B cell (primary cell): ENCODE results near the gene HOXD10.

ENCODE experiments used
- EZH2 ChIP-seq: IDR thresholded peaks from 2 replicates; pipeline ENCODE4 v1.6.1; 2012; ENCODE audit warnings: borderline replicate concordance, low read depth, mild to moderate bottlenecking, moderate library complexity, low read length; ENCODE audit not compliant: insufficient read depth, poor library complexity, severe bottlenecking
- TF ChIP-seq, protein P1 (sequence below): fragments of 200-600 bp; IDR thresholded peaks from one replicate; pipeline ENCODE4 v1.8.0; 2022; ENCODE audit warnings: antibody characterized with exemption, mild to moderate bottlenecking

DNA sequence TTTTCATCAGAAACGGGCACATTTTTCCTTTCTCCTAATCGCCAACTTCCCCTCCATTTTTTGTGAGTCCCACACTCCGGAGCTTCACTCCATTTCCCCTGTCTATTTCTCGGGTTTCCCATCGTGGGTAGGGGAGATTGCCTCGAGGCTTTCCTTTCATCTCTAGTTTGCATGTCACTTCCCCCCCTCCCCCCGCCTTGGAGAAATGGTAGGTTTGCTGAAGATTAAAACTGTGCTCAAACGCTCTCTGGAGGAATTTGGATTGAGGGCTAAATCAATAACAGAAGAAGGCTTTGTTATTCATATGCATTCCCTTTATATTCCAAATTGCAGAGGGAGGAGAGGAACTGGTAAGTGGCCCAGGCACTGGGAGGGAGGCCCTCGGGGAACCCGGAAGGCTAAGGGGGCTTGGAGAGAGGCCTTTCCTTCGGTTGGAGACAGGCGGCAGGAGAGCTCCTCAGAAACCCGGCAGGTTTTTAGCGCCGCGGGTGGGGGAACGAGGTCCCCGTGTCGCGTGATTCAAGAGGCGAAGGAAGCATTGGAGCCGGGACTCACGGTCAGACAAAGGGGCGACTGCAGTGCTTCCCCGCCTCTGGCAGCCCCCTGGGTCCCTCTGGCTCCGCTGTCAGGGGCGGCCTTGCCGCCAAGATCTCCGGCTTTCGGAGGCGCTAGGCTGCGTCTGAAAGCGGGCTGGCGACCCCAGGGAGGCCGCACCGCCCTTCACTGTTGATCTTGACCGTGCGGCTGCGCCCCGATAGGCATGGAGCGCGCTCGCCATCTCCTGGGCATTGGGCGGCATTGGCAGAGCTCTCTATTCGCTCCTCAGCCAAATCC, 19.4 kb upstream of the HOXD10 start:
- TF ChIP-seq, protein P1, sequence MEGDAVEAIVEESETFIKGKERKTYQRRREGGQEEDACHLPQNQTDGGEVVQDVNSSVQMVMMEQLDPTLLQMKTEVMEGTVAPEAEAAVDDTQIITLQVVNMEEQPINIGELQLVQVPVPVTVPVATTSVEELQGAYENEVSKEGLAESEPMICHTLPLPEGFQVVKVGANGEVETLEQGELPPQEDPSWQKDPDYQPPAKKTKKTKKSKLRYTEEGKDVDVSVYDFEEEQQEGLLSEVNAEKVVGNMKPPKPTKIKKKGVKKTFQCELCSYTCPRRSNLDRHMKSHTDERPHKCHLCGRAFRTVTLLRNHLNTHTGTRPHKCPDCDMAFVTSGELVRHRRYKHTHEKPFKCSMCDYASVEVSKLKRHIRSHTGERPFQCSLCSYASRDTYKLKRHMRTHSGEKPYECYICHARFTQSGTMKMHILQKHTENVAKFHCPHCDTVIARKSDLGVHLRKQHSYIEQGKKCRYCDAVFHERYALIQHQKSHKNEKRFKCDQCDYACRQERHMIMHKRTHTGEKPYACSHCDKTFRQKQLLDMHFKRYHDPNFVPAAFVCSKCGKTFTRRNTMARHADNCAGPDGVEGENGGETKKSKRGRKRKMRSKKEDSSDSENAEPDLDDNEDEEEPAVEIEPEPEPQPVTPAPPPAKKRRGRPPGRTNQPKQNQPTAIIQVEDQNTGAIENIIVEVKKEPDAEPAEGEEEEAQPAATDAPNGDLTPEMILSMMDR: peak; percentile 76
- no peak for TF ChIP-seq EZH2
